Measurements from ENCODE around the gene CACNA1S. TPM values are rescaled to one million over a fixed set of nuclear protein-coding genes. Genes with fewer than 3 reads are reported as not detected.

Gene CACNA1S
- total and polyA plus RNA-seq, 2 of the 4 experiments (the other 2 are of a cell fraction): not detected

GRCh38 chr1:201096041-201096461, 16.2 kb downstream of the CACNA1S start:
- BruUV-seq (replicated peaks): no TSS peak

More at GRCh38 chr1:201096041-201096461, 16.2 kb downstream of the CACNA1S start:
- Histone ChIP-seq H3K14ac (replicated peaks; ENCODE audit: low read depth, low read length) (no peak overlapping the region), H2AK9ac (replicated peaks; ENCODE audit: low read depth, low read length, poor library complexity) (no peak overlapping the region), H2BK120ac (ENCODE audit: low read depth, low read length) (no peak overlapping the region), H4K20me1 (ENCODE audit: insufficient read depth, low read length) (no peaks in the 10 kb centered on the region), H4K91ac (ENCODE audit: insufficient read depth, low read depth, low read length) (no peak overlapping the region), H2AK5ac (ENCODE audit: low read depth, low read length) (no peak overlapping the region), H3K9me3 (ENCODE audit: control insufficient read depth, insufficient read depth, low read length) (no peaks in the 10 kb centered on the region), H3K56ac (ENCODE audit: extremely low read depth, insufficient read depth, low read length) (no peak overlapping the region), H2BK20ac (ENCODE audit: low read depth, low read length) (no peak overlapping the region), H3K27ac (ENCODE audit: insufficient read depth, low read length) (no peak overlapping the region), H3K18ac (ENCODE audit: low read depth, low read length) (no peak overlapping the region), H3K4ac (ENCODE audit: low read depth, low read length) (no peak overlapping the region), H3K36me3 (ENCODE audit: control insufficient read depth, insufficient read depth, low read length) (no peaks in the 10 kb centered on the region), H3K4me3 (ENCODE audit: insufficient read depth, low read depth, low read length) (no peak overlapping the region), H2BK5ac (ENCODE audit: low read depth, low read length, poor library complexity, severe bottlenecking) (no peak overlapping the region), H4K5ac (ENCODE audit: low read depth, low read length) (no peak overlapping the region), H3K9ac (ENCODE audit: low read depth, low read length) (no peak overlapping the region), H3K4me2 (ENCODE audit: low read depth, low read length) (no peak overlapping the region), H3K4me1 (ENCODE audit: control insufficient read depth, insufficient read depth, low read length) (no peaks in the 10 kb centered on the region), H3K23ac (ENCODE audit: low read depth, low read length) (no peak overlapping the region), H2AFZ (replicated peaks; ENCODE audit: low read length, poor library complexity) (no peak overlapping the region), H4K8ac (ENCODE audit: low read depth in 2 of 2, low read length in 2 of 2) (no peak overlapping the region), H2BK15ac (ENCODE audit: low read depth, low read length) (no peak overlapping the region), H3K9me1 (ENCODE audit: insufficient read depth, low read length) (no peaks in the 10 kb centered on the region), H3K79me1 (ENCODE audit: low read depth in 1 of 2, low read length in 2 of 2) (no peaks in the 10 kb centered on the region), H3K27me3 (ENCODE audit: control insufficient read depth, insufficient read depth, low read length) (peaks cover 79% of the 10 kb centered on the region)
- POLR2A ChIA-PET (ENCODE audit: unreplicated experiment): no interaction called here
- ATAC-seq (ENCODE audit: low read depth) (no peak), DNase-seq (no peak)
- dilution Hi-C loops (cut with HindIII; ENCODE audit: low sequenced_read_pairs, unreplicated experiment) (no loop called here), in situ Hi-C loops (cut with MboI; ENCODE audit: low sequenced_read_pairs) (no loop called here), intact Hi-C loops (cut with micrococcal nuclease) (no loop called here)
- CTCF ChIA-PET: no interaction called here
- WGBS, 2 experiments (ENCODE audit: extremely low coverage in 2 of 2, insufficient read length in 1 of 2): no CpG with 5 or more reads among the region's 5 CpGs
- TF ChIP-seq USF2 (IDR thresholded peaks at IDR 0.05; ENCODE audit: low read depth, low read length) (no peak), CEBPB (IDR thresholded peaks at IDR 0.05; ENCODE audit: low read depth, low read length) (0 out of 2 replicates have a peak, but pooled peaks have one; percentile 10), MXI1 (IDR thresholded peaks at IDR 0.05; ENCODE audit: borderline replicate concordance, low read depth, low read length) (no peak), RAD21 (IDR thresholded peaks at IDR 0.05; ENCODE audit: low read length) (no peak), POLR2A (IDR thresholded peaks at IDR 0.05; ENCODE audit: low read depth, low read length) (no peak)

All from IMR-90 (cell line).